GM18907 (cell line): Measurements from ENCODE around the gene LBP.
"Not testable (repeated sequence)": the region's sequence is repeated elsewhere in the genome, so short reads cannot be mapped to it uniquely, and the experiment has no call there.

Experiments used
- ATAC-seq: cut with Tn5 transposase; IDR thresholded peaks from one replicate; pipeline ENCODE4 v1.9.1; 2021; ENCODE audit warnings: mild to moderate bottlenecking, moderate library complexity; ENCODE audit not compliant: unreplicated experiment

The LBP gene

DNA sequence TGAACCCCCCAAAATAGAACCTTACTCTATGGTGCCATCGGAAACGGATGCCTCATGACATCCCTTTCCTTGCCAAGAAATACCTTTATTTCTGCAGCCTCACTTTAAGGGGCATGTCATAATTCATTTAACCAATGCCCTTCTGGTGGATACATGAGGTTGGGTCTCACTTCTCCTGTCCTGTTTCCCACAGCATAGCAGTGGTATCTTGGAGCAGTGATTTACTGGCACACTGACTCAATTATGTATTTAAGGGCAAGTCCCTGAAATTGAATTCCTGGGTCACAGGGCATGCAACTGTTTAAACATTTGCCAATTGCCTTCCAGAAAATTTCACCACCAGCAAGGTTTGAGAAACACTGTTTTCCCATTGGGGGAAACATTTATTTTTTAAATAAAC lies 639 bp upstream of the LBP start:
- no peak for ATAC-seq

DNA sequence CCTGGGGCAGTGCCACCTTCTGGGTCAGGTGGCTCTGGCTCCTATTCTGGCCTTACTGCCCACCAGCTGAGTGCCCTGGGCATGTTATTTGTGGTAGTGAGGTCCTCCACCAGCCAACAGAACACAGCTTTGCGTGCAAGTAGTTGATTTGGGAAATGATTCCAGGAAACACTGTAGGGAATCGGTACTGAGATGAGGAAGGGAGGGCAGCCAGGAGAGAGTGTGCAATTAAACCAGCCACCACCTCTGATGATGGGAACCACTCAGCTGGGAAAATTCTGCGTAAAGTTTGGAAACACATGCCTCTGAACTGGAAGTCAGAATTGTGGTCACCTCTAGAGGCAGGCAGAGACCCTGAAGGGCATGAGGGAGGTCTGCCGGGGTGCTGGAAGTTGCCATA lies 459 bp downstream of the LBP start:
- no peak for ATAC-seq

DNA sequence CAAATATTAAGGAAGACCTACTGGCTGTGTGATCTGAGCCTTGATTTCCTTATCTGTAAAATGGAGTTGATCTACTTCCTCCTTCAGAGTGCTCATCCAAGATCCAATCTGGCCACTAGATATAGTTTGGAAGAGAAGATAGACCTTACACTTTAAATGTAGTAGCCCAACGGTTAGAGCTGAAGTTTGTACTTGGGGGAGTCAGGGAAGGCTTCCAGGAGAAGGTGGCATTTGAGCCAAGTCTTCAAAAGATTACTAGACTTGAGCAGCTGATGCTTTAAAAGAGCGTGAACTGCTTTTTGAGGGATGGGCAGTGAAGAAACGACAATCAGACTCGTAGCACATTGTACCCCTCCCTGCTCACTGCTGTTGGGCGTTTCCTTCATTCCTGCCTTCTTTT lies 3.6 kb downstream of the LBP start:
- ATAC-seq: no peak

DNA sequence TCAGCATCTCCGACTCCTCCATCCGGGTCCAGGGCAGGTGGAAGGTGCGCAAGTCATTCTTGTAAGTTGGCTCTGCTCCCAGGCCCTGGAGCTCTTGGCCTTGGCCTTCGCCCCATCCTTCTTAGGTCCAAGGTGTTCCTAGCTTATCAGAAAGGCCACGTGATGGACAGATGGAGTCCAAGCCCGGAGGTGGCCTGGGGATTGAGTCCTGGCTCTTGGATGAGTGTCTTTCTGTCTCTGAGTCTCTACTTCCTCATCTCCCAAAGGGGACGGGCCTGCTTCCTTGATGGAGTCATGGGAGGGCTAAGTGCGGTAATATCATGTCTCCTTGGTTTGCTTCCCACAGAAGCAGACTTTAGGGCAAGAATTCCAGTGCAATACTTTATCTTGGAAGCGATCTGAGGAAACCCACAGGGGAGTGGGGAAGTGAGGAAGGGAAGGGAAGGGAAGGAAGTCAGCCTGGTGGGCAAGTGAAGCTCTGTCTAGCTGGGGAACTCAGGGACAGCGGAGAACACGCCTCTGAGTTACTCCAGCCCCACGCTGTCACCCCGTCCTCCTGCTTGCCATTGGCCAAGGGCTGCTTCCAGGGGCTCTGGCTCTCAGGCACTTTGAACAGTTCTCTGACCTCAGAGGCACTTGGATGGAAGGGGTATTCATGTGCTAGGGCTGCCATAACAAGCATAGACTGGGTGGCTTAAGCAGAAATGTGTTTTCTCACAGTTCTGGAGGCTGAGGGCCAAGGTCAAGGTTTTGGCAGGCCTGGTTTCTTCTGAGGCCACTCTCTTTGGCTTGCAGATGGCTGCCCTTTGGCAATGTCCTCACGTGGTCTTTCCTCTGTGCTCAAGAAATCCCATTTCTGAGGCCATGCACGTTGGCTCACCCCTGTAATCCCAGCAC lies 4.8 kb downstream of the LBP start:
- ATAC-seq: no peak

DNA sequence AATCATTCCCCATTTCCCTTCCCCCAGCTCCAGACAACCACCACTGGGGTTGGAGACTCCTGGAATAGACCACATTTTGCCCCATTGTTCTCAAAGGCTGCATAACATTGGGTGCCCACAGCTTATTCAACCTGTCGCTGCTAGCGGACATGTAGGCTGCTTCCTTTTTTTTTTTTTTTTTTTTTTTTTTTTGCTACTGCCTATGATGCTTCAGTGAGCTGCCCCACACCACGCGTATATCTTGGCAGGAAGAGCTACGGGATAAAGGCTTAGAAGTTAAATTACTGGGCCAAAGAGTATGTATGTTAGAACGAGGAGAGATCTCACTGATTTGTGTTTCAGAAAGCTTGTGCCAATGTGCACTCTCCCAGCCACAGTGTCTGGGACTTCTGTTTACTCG lies 7.0 kb downstream of the LBP start:
- no peak for ATAC-seq

DNA sequence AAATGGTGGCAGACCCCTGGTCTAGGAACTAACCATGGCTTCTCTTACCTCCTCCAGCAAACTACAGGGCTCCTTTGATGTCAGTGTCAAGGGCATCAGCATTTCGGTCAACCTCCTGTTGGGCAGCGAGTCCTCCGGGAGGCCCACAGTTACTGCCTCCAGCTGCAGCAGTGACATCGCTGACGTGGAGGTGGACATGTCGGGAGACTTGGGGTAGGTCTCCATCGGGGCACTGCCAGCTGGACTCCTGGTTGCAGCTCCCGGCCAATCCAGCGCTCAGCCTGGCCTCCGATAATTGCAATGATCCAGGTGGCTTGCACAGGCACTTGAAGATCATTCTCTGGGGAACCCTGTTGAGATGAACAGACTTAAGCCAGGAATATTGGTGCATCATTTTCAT lies 7.9 kb downstream of the LBP start:
- ATAC-seq: no peak

DNA sequence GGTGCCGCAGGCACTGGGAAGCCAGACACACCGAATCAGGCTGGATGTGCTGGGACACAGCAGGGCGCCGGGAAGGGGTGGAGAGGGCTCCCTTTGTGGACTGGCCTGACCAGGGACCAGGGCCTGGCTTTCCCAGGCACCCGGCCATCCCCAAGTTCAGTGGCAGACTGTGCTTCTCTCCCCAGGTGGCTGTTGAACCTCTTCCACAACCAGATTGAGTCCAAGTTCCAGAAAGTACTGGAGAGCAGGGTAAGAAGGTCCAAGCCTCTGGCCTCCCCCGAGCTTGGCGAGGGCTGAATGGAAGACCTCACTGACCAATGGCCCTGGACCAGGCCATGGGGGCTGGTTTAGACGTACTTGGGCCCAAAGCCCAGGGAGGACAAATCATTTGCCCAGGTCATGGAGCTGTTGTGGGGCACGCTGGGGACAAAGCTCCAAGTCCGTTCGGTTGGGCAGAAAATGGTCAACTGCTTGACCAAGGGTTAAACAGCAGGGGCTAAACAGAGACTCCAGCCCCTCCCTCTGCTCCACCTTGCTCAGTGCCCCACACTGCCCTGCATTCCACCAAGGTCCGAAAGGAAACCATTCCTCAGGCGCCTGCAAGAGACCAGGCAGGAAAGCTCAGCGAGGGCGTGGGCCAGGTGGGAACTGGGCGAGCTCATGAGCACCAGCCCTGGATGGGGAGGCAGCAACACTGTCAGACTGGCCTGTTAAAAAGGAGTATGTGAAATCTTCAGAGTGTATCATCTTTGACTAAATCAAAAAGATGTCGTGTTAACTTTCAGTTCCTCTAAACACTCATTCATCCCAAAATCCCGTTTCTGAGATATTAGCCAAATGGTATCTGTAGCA lies 9.1 kb downstream of the LBP start:
- ATAC-seq: no peak

DNA sequence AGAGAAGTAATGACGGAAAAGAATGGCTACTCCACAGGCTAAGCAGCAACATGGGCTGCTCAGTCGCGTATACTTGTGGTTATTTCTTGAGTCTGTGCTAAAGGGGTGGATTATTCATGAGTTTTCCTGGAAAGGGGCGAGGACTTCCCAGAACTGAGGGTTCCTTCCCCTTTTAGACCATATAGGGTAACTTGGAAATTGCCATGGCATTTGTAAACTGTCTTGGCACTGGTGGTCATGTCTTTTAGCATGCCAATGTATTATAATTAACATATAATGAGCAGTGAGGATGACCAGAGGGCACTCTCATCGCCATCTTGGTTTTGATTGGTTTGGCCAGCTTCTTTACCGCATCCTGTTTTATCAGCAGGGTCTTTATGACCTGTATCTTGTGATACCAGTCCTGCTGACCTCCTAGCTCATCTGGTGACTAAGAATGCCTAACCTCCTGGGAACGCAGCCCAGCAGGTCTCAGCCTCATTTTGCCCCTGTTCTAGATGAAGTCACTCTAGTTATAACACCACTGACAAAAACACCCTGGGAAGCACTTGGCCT lies 11.4 kb downstream of the LBP start:
- no peak for ATAC-seq

DNA sequence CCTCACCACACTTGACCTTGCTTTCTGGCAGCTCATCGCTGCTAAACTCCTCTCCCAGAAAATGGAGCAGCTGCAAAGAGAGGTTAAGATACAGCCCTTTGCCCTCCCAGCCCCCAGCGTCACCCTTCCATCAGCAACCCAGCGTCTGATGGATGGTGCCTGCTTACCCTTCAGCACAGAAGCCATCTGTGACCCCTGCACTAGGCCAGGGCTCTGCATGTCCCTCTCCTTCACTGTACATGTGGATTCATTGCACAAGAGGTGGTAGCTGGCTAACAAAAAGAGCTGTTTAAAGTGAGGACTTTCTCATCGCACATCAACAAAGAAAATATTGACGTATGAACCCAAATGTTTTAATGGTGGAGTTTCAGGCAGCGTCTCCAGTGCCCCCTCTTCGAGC lies 12.3 kb downstream of the LBP start:
- ATAC-seq: no peak

DNA sequence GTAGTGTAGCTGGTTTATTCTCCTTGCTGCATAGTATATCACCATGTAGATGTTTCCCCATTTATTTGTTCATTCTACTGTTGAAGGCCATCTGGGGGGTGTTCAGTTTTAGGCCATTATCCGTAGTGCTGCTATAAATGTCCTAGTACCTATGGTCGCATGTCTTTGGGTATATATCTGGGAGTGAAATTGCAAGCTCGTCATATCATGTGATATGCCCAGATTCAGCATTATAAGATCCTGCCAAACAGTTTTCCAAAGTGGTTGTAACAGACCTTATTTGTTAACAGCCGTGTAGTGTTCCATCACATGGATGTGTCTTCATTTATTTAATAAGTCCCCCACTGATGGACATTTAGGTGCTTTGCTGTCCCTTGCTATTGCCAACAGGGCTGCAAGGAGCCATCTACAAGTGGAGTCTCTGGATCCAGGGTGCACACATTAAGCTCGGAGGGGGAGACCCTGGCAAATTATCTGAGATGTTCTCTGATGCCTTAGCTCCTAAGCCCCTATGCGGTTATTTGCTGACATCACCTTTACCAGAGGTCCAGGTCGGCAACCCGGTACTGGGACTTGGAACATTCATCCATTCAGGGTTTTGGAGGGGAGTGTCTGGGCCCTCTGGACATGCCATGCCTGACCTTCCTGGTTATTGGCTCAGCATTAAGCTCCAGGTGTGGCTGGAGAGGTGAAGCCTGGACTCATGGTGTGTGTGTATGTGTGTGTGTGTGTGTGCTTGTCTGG lies 16.9 kb downstream of the LBP start:
- no peak for ATAC-seq

DNA sequence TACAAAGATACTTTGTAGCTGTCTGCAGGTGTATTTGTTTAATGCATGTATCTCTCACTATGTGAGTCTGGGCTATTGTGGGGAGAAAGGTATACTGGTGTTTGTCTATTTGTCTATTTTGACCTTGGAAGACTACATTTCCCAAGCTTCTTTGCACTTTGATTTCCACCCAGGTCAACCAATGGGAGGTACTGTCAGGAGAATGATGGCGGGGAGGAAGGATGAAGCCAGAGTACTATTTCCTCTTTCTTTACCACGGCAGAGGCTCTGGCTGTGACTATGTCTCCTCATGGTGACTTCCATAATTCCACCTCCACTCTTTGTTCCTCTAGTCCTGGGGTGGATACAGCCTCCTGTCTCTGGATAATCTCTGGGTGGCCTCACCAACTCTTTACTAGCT lies 23.1 kb downstream of the LBP start:
- ATAC-seq: no peak

DNA sequence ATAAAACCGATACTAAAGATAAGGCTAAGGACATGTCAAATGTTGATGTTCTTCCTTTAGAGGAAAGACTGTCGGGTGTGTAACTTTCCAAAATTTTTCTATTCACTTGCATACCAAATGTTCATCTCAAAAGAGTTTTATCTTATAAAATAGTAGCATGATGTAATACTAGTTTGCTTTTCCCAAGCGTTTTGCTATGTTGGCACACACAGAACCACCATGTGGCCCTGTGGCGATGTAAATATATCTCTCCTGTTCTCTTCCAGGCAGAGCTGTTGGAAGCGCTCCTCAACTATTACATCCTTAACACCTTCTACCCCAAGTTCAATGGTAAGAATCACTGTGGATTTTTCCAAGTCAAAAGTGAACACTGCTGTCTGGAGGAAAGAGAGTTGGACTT lies 26.5 kb downstream of the LBP start:
- no peak for ATAC-seq

DNA sequence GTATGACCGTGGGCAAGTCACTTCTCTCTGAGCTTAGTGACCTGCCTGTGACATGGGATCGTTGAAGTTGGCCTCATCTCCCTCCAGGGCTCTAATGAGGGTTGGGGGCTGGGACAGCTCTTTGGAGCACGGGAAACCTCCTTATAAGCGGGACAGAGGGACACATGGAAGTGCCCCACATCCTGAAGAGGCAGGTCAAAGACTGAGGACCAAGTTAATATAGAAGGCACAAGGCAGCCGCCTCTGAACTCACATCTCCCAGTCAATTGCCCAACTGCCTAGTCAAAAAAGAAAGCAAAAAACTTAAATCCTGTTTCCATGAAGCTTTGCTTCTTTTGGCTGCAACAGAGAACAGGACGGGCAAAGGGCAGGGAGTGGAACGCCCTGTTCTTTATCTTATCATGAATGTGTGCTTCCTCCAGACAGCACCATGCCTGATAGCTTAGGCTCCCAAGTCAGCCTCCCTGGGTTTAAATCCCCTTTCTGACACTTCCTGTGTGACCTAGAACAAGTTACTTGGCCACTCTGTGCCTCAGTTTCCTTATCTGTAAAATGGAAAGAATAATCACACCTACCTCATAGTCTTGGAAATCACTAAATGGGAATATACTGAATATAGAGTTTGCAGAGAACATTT lies 27.1 kb downstream of the LBP start:
- no peak for ATAC-seq

DNA sequence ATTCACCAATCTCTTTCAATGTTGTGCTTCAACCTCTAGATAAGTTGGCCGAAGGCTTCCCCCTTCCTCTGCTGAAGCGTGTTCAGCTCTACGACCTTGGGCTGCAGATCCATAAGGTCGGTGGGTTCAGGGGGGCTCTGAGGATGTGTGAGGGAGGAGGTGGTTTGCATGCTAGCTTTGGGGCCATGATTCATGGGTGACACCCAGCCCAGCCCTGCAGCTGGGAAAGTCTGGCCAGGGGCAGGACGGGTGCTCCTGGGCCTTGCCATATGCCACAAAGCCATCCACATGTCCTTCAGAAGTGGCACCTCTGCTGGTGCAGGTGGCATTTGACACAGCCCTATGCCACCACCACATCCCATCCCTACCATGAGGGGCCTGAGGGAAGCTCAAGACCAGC lies 27.6 kb downstream of the LBP start:
- ATAC-seq: no peak

DNA sequence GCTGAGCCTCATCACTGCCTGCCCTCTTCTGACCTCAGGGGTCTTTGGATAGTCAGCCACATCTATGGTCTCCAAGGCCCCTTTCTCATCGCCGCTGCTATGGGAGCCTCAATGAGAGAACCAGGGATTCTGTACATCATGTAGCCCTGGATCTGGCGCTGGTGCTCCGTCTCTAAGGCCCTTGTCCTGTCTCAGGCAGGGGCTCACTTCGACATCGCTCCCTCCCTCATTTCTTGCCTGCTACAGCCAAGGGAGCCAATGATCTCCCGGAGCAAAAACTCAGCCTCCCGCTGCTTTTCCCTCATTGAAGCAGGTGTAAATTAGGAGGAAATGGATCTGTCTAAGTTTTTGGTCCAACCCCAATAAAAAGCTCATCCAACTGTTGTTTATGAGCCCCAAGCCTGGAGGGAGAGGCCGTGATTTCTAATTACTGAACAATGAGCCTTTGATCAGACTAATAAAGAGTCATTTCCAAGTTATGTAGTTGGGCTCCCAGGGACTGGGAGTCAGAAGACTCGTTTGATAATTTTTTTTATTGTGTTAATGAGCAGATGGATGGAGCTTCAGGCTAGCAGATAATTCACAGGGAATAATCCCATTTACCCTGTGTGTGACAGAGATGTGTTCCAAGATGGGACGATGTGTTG lies 30.9 kb downstream of the LBP start:
- no peak for ATAC-seq

DNA sequence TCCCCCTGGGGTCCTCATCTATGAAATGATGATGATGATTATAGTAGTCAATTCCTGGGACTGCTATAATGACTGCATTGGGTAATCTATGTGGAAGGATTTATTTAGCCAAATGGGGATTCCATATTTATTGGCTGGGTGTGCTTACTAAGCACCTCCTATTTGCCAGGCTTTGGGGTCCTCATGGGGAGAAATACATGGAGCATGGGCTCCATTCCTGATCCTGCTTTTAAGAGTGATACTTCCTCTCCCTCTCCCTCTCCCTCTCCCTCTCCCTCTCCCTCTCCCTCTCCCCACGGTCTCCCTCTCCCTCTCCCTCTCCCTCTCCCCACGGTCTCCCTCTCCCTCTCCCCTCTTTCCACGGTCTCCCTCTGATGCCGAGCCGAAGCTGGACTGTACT lies 31.6 kb downstream of the LBP start:
- not testable (repeated sequence) for ATAC-seq

DNA sequence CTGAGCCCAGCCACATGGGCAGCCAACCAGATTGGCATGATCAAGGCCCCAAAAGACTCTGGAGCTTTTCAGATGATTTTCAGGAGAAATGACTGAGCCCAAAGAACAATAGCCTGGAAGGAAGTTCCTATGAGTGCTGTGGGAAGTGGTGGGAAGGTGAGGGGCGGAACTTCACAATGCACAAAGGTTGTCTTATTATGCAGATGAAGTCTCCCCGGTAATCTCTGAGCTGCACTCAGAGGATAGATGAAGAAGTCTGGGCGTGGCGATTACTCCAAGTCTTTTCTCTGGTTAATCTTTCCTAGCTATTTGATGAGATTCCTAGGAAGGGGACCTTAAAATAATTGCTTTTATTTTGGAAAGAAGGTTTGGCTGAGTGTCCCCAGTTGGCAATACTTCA lies 36.9 kb downstream of the LBP start:
- ATAC-seq: no peak

DNA sequence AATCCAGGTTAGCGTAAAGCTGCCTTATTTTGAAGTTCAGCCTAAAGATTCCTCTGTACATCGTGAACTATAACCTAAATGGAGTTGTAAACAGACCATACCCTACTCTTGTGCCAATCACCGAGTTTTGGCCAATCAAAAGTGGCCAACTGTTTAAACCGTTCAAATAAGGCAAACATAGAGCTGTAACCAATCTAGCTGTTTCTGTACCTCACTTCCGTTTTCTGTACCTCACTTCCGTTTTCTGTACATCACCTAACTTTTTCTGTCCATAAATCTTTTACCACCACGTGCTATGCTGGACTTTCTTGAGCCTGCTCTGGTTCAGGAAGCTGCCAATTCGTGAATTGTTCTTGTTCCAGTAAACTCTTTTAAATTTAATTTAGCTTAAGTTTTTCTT lies 39.7 kb downstream of the LBP start:
- no peak for ATAC-seq

DNA sequence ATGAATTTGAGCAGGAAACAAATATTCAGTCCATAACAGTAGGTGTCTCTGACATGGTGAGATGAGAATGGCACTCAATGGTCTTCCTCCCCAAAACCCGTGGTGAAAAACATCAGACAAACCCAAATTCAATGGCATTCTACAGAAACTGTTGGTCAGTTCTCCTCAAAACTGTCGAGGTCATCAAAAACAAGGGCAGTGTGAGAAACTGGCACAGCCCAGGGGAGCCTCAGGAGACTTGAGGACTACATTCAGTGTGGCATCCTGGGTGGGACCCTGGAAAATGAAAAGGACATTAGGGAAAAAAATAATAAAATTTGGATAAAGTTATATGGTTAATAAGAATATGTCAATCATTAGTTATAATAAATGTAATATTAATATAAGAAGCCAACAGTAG lies 40.6 kb downstream of the LBP start:
- no peak for ATAC-seq

DNA sequence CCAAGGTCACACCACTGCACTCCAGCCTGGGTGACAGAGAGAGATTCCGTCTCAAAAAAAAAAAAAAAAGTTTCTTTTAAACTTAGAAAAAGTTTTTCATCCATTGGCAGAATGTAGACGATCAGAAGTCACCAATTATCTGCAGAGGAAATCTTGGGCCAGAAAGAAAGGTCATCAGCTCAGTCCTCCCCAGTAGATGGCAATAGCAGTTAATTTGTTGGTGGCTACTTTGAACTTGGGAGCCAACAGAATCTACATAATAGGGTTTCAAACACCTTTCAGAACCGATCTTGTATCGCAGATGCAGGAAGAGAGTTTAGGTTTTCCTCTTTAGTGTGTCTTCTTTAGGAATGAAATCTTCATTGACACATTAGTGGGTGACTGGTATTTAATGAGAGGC lies 41.7 kb downstream of the LBP start:
- ATAC-seq: no peak
